ENCODE measurements around the gene AOX1.

DNA sequence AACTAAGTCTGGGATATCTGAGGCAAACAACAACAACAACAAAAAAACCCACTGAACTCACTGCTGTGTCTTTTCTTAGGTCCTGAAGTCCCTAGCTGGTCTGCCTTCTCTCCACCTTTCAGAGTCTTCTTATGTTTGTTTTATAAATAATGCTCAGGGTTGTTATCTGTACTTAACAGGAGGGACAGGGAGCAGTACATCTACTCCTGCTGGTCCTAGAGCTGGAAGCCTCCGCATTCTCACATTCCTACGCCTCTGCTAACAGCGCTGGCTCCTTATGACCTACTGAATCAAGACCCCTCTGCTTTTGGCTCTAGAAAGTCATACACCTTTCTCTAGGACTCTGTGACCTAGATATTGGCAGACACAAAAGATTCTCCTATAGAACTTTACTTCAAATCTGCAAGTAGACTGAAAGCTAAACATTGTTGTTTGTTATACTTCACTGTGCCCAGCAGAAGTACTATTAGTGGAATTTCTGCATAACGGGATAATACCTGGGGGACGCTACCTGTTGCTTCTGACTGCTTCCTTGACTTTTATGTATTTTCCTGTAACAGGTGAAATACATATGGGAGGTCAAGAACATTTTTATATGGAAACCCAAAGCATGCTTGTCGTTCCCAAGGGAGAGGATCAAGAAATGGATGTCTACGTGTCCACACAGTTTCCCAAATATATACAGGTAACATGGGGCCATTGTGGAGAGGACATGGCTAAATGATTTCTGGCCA, 48.6 kb downstream of the AOX1 start:
- TF ChIP-seq CTCF (IDR thresholded peaks at IDR 0.05), result no peak
- TF ChIP-seq ZFX (IDR thresholded peaks at IDR 0.05; ENCODE audit: borderline replicate concordance), result no peak
